ENCODE measurements around the gene STX8. TPM values are rescaled to one million over a fixed set of nuclear protein-coding genes. Genes with fewer than 3 reads are reported as not detected.

STX8 gene, protein sequence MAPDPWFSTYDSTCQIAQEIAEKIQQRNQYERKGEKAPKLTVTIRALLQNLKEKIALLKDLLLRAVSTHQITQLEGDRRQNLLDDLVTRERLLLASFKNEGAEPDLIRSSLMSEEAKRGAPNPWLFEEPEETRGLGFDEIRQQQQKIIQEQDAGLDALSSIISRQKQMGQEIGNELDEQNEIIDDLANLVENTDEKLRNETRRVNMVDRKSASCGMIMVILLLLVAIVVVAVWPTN
- total RNA-seq (2011; cell fraction: chromatin; rRNA removed; ENCODE audit: low replicate concordance): 30.8 and 43.1 TPM in 2 replicates
- total RNA-seq (2011; cell fraction: nucleolus; rRNA removed): 17.9 and 19.3 TPM in 2 replicates
- 27.4 and 35.1 TPM in 2 replicates for total RNA-seq (2011; cell fraction: nucleoplasm; rRNA removed)
- total RNA-seq (2014; rRNA removed) (15.6 and 19.6 TPM in 2 replicates), total RNA-seq (2014; rRNA removed; fragmentation: Illumina TruSeq; extraction: Trizol) (20.1 and 22.5 TPM in 2 replicates), total RNA-seq (2015; rRNA removed; fragmentation: Illumina TruSeq; extraction: Trizol) (22.1 and 22.8 TPM in 2 replicates), total RNA-seq (2021) (14.5 and 14.6 TPM in 2 replicates), polyA plus RNA-seq (2011; rRNA removed) (20.8 and 26.6 TPM in 2 replicates), polyA plus RNA-seq (2014; fragmentation: Illumina TruSeq; extraction: Trizol) (15.6 and 17.3 TPM in 2 replicates), polyA plus RNA-seq (2014; fragmentation: Nextera tagmentation; extraction: Ambion mirVana) (10 to 100 TPM; 40.8 to 42.5 TPM), polyA plus RNA-seq (2014; rRNA removed) (19.6 and 23.1 TPM in 2 replicates), polyA minus RNA-seq (2011; rRNA and poly(A)+ RNA removed) (33.2 and 33.9 TPM in 2 replicates), Bru-seq, nascent RNA (percentile 45 among the genes with signal in this experiment), BruChase-seq, experiment 1, labeled RNA remaining after a 2-hour chase (percentile 47 among the genes with signal in this experiment), BruChase-seq, experiment 2, labeled RNA remaining after a 6-hour chase (percentile 46 among the genes with signal in this experiment)
- polyA plus RNA-seq (2011; cell fraction: cytosol; rRNA removed): 5.2 and 12.0 TPM in 2 replicates
- 6.2 and 8.4 TPM in 2 replicates for polyA plus RNA-seq (2011; cell fraction: nucleus; rRNA removed)
- 29.0 and 39.1 TPM in 2 replicates for polyA plus RNA-seq (2012)
- polyA minus RNA-seq (2011; cell fraction: cytosol; rRNA and poly(A)+ RNA removed): 9.2 and 9.4 TPM in 2 replicates
- polyA minus RNA-seq (2011; cell fraction: nucleus; rRNA and poly(A)+ RNA removed): 9.4 and 14.8 TPM in 2 replicates
- long read RNA-seq, experiment 1, transcript STX8-201 (8 exons, 1,246 nt): major isoform, 11 of 18 reads
- long read RNA-seq, experiment 1, partial matches to known transcripts: 4 of 18 reads
- long read RNA-seq, experiment 1, other reads (novel, unspliced or antisense): 3 of 18 reads
- long read RNA-seq, experiment 2, partial matches to known transcripts: 3 of 7 reads
- long read RNA-seq, experiment 2, other reads (novel, unspliced or antisense): 0 of 7 reads
- long read RNA-seq, experiment 3, transcript STX8-201 (8 exons, 1,246 nt): major isoform, 5 of 7 reads
- long read RNA-seq, experiment 3, partial matches to known transcripts: 1 of 7 reads
- long read RNA-seq, experiment 3, other reads (novel, unspliced or antisense): 0 of 7 reads

- no peaks in the 10 kb centered on the region for H4K20me1 ChIP-seq (replicated peaks; ENCODE audit: control insufficient read depth, insufficient read depth, low read length)
- ChIA-PET CTCF (ENCODE audit: low intra/inter-chr PET ratio) (no interaction called here), POLR2A (interaction anchor here (0.7 to 0.8 kb wide), 2 partner anchors 330 to 601 kb away, joined by 3 read pairs; no protein-coding TSS in a partner anchor)
- in situ Hi-C loops (cut with MboI): no loop called here
- H3K9me3 ChIP-seq (replicated peaks; ENCODE audit: control insufficient read depth, insufficient read depth, low read depth, low read length): no peaks in the 10 kb centered on the region
- no peaks in the 10 kb centered on the region for H3K27me3 ChIP-seq (ENCODE audit: control insufficient read depth in 2 of 2, insufficient read depth in 2 of 2, low read length in 2 of 2)
- no peak within 1 kb of the TSS for H3K27ac ChIP-seq (ENCODE audit: extremely low read depth, low read depth, low read length)
- H3K4me3 ChIP-seq: peak within 1 kb of the TSS; percentile 74
- DNase-seq (ENCODE audit: extremely low read depth in 1 of 4, low spot score in 3 of 4) (peak; percentile 70 to 85 (median 78)), ATAC-seq (peak; percentile 93), FAIRE-seq (peak; percentile 69)
- H3K4me2 ChIP-seq (ENCODE audit: insufficient read depth, low read length): peak within 1 kb of the TSS; percentile 81
- H3K79me2 ChIP-seq (ENCODE audit: control insufficient read depth, insufficient read depth, low read length): no peaks in the 10 kb centered on the region
- H3K36me3 ChIP-seq (ENCODE audit: control insufficient read depth, insufficient read depth, low read length): no peaks in the 10 kb centered on the region
- WGBS (ENCODE audit: insufficient coverage, low coverage, missing lambda C conversion rate): under 1% methylated on average over 31 of the region's 42 CpGs
- peaks cover 0 to 5% of the 10 kb centered on the region in 2 experiments; a peak in 3 of 5 replicates for H3K4me1 ChIP-seq (replicated peaks in 1 of 2; ENCODE audit: control insufficient read depth in 2 of 2, insufficient read depth in 2 of 2, low read length in 2 of 2)
- peak within 1 kb of the TSS; percentile 68 to 90 for H3K9ac ChIP-seq (ENCODE audit: insufficient read depth in 1 of 2, low read depth in 2 of 2, low read length in 2 of 2)
- H3K9me1 ChIP-seq (ENCODE audit: control insufficient read depth, insufficient read depth, low read length): no peaks in the 10 kb centered on the region
- H2AFZ ChIP-seq (ENCODE audit: low read depth, low read length): peak within 1 kb of the TSS; percentile 94
- TSS peak; percentile 74 for BruUV-seq (replicated peaks)
- intact Hi-C loops (cut with micrococcal nuclease): no loop called here
- TF ChIP-seq KDM5B (IDR thresholded peaks at IDR 0.05; ENCODE audit: insufficient replicate concordance, low read depth, low read length) (peak; percentile 4), SP1 (CRISPR knock-in tag; IDR thresholded peaks at IDR 0.05) (no peak), ETV5 (CRISPR knock-in tag; IDR thresholded peaks at IDR 0.05; ENCODE audit: low read depth) (no peak), SIRT6 (IDR thresholded peaks at IDR 0.05; ENCODE audit: low read depth, low read length) (no peak), KLF16 (IDR thresholded peaks at IDR 0.05) (peak; percentile 36; the same call in 1 of the 2 replicates), PKNOX1 (IDR thresholded peaks at IDR 0.05) (no peak), SIX5 (IDR thresholded peaks at IDR 0.05; ENCODE audit: borderline replicate concordance in 1 of 2, insufficient read depth in 1 of 2, low read depth in 1 of 2, low read length in 2 of 2) (no peak), ZNF212 (CRISPR knock-in tag; IDR thresholded peaks at IDR 0.05) (no peak), NR2F6 (CRISPR knock-in tag; IDR thresholded peaks at IDR 0.05) (no peak), TAF9B (IDR thresholded peaks at IDR 0.05; ENCODE audit: partially characterized antibody) (peak; percentile 21)
- TF ChIP-seq, protein P1, sequence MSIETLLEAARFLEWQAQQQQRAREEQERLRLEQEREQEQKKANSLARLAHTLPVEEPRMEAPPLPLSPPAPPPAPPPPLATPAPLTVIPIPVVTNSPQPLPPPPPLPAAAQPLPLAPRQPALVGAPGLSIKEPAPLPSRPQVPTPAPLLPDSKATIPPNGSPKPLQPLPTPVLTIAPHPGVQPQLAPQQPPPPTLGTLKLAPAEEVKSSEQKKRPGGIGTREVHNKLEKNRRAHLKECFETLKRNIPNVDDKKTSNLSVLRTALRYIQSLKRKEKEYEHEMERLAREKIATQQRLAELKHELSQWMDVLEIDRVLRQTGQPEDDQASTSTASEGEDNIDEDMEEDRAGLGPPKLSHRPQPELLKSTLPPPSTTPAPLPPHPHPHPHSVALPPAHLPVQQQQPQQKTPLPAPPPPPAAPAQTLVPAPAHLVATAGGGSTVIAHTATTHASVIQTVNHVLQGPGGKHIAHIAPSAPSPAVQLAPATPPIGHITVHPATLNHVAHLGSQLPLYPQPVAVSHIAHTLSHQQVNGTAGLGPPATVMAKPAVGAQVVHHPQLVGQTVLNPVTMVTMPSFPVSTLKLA (conservative IDR thresholded peaks at IDR 0.05): 0 out of 4 replicates have a peak, but pooled peaks of 1 of the 2 experiments have one; percentile 55
- TF ChIP-seq, protein P2, sequence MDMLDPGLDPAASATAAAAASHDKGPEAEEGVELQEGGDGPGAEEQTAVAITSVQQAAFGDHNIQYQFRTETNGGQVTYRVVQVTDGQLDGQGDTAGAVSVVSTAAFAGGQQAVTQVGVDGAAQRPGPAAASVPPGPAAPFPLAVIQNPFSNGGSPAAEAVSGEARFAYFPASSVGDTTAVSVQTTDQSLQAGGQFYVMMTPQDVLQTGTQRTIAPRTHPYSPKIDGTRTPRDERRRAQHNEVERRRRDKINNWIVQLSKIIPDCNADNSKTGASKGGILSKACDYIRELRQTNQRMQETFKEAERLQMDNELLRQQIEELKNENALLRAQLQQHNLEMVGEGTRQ (CRISPR knock-in tag; IDR thresholded peaks at IDR 0.05): peak; percentile 9; the same call in 1 of the 2 replicates
Measured at GRCh38 chr17:9575381-9576101, at the start of gene STX8. STX8 (minus strand) TSS chr17:9575820; CDS start chr17:9575808, 12 bp downstream.
